GM18498 (cell line): ENCODE data around the gene ANKMY2.

Source experiments
- ATAC-seq: cut with Tn5 transposase; IDR thresholded peaks from one replicate; pipeline ENCODE4 v1.9.1; 2021; ENCODE audit warnings: mild to moderate bottlenecking, moderate library complexity; ENCODE audit not compliant: unreplicated experiment

The ANKMY2 gene

DNA sequence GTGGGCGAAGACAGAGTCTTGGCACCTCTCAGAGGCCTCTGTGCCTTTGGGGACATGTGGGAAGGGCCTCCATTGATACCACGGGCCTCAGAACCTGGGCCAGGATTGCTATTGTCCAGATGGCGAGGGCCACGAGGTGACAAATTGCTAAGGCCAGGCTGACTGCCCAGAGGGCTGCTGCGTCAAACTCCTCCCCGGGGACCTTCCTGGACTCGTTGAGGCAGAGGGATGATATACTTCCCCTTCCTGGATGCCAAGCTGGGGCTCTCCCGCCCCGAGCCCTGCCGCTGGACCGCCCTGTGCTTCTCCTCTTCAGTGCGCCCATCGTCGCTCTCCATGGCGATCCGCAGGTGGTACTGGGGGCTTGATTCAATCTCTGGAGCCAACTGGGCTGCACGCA is 60.0 kb downstream of the ANKMY2 start:
- no peak for ATAC-seq

DNA sequence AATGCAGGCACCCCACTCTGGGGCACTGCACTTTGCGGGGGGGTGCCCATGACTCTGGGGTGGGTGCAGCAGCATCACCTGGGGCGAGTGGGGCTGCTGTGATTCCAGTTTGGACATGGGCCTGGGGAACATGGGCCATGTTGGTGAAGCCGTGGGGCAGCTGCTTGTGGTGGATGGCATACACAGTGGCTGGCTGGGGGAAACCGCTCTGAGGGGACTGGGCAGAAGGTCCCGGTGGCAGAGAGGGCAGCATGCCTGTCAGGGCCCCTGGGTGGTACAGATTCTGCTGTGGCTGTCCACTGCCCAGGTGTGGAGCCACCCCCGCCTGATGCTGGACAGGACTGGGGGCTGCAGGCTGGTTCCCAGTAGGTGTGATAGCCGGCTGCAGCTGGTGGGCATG is 61.7 kb downstream of the ANKMY2 start:
- no peak for ATAC-seq

DNA sequence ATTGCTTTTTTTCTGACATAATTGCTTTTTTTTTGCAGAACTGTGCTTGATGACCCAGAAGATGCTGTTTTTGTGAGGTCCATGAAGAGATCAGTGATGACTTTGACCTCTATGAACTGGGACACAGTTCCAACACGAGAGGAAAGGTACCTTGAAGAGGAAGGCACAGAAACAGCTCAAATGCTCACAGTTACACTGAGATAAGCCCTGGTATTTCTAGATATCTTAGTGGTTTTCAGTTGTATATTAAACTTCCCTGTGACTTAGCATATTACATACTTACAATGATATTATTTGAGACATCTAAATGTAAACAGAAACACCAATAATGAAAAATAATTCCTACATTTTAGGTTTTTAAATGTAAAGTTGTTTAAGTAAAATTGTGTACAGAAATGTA is 64.3 kb downstream of the ANKMY2 start:
- ATAC-seq: no peak

DNA sequence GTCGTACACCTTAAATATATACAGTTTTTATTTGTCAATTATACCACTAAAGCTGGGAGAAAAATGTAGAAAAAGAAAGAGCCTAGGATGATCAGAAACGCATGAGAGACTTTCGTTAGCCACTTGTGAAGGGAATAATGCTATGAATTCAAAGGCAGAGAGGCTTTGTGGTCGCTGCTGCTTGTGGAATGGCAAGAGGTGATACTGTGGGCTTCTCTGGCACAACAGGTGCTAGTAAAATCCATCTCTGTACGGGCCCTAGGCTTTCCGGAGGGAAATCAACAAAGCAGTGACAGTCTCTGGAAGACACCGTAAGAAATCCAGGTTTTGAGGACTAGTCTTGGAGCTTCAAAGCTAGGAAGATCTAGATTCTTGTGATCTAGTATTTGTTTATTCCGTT is 66.3 kb downstream of the ANKMY2 start:
- ATAC-seq: no peak

DNA sequence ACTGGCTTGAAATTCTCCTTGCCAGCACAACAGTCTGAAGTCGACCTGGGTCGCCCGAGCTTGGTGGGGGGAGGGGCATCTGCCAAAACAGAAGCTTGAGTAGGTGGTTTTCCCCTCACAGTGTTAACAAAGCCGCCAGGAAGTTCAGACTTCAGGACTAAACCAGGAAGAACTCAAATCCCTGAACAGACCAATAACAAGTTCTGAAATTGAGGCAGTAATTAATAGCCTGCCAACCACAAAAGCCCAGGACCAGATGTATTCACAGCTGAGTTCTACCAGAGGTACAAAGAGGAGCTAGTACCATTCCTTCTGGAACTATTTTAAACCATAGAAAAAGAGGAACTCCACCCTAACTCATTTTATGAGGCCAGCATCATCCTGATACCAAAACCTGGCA is 73.6 kb downstream of the ANKMY2 start:
- ATAC-seq: no peak

DNA sequence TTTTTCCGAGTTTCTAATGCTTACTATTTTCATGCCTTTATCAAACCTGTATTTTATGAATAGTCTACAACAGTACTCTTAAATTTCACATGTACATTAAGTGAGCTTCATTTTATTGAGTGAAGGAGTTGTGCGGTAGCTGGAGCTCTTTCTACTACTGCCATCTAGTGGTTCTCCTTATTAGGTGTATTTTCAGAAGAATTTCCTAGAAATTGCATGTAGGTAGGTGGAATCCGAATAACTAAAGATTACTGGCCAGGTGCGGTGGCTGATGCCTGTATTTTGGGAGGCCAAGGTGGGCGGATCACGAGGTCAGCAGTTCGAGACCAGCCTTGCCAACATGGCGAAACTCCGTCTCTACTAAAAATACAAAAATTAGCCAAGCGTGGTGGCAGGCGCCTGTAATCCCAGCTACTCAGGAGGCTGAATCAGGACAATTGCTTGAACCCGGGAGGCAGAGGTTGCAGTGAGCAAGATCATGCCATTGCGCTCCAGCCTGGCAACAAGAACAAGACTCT is 80.6 kb downstream of the ANKMY2 start:
- ATAC-seq: peak; percentile 65

DNA sequence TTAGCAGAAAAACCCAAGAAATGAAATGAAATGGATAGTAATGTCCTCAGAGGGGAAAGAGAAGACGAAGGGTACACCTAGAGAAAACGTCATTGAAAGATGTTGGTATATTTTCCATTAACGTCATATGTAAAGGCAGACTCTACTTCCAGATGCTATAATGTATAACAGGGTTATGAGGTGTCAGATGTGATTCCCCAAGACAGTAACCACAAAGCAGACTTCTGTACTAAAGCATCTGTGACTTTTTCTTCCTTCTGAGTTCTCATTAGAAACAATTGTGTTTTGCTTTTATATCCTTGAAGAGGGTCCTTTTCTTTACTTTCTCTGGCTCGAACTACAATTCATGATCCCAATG is 81.6 kb downstream of the ANKMY2 start:
- no peak for ATAC-seq

DNA sequence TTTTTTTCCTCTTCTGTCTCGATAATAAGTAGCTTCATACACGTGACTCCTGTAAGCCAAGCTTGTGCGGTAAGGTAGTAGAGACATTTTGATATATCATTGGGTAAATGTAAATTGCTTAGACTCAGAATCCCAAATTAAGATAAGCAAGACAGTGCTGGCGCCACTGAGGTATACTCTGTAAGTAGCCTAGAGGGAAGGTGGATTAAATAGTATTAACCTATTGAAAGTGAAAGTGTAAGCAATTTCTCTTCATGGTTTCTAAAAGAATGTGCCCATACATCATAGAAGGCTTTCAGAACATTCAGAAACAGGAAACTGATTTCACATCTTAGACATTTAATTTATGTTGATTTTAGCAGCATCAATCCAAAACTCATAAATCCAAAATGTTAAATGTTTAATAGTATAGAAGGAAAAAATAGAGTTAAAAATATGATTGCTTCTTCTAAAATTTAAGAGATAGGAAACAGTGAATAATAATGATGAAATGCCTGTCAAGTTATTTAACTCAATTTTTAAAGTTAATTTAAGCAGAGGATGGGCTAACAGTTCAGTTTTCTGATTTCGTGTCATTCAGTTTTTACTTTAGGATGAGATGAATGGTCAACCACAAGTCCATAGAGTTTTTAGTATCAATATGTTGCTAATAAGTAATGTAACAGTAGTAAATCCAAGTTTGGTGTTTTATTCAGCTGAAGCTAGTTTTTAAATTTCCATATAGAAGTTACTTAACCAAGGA is 82.1 kb downstream of the ANKMY2 start:
- ATAC-seq: peak; percentile 81

DNA sequence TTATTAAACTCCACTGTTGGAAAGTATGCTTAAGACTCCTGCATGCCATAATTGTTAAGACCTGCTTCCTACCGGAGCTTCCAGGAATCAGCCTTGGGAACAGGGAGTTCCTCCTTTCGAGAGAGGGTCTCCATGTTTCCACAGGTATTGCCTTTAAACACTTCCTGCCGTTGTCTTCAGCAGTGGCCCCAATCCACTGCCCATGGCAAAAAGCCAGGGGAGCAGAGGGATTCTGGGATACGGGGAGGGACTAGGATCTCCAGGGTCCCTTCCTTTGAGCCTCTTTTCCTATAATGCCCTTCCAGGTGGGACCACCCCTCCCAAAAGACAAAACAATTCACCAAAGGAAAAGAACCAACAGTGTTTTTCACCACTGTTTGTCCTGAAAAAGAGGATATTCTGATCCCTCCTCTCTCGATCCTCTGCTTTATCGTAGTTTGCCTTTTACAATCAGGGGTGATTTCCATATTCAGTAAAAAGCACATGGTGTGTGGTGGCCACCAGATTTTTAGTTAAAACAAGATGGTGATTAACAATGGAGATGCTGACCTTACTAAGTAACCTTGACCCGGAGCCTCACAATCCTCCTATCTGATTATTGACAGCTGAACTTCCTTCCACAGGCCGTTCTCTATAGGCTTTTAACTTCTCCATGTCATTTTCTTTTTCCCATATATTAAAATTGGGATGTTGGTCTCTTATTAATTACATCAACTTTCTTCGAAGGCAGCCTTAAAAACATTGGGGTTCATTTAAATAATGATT is 82.9 kb downstream of the ANKMY2 start:
- ATAC-seq: no peak

DNA sequence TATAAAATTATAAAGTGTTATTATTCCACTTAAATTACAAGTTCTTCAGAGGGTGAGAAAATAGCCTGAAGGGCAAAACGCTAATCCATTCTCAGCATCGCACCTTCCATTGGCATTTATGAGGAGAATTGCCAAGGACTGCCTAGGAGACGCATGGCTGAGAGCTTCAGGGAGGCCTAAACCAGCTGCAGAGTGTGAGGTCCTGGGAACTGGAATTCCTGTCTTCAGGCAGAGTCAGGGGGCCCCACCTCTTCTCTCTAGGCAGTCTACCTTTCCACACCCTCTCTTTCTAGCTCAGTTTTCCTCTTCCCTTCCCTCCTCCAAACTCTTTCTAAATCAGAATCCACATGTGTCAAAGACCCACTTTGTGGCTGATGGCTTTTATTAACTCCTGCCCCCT is 83.6 kb downstream of the ANKMY2 start:
- no peak for ATAC-seq

DNA sequence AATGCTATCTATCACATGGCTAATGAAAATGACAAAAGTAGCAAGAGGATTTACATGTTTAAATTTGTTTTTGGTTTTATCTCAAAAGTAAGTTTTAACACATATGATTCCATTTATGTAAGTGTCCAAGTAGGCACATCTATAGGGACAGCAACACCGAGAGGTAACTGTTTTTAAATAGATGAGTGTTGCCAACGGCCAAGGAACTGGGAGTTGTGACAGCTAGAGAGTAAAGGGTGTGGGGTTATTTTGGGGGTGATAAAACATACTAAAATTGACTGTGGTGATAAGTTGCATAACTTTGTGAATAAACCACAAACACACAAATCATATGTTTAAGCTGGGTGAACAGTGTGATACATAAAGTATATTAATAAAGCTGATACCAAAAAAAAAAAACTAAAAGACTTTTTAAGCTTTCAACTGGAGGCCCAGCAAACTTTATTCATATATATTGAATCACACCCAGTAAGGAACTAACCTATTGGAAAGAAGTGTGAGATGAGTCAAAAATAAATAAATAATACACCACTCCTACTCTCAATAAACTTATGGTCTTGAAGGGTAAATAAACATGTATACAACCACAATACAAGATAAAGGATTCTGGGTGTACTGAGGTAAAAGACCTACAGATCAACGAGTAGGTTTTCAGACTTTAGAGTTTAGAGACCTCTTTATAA is 85.9 kb downstream of the ANKMY2 start:
- ATAC-seq: no peak

DNA sequence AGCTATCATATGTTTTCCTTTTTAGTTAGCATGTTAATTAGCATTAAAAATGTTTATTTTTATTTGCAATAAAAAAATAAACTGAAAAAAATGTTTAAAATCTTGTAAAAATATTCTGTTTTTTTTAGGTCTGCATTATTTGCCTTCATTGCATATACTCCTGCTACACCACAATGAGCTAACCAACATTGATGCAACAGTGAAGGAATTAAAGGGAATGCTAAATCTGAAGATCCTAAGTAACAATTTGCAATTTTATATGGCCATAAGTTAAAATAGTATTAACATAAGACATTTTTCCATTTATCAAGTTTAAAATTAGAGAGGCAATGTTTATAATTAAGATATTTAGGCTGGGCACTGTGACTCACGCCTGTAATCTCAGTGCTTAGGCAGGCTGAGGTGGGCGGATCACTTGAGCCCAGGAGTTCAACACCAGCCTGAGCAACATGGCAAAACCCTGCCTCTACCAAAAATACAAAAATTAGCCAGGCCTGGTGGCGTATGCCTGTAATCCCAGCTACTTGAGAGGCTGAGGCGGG is 86.7 kb downstream of the ANKMY2 start:
- no peak for ATAC-seq

DNA sequence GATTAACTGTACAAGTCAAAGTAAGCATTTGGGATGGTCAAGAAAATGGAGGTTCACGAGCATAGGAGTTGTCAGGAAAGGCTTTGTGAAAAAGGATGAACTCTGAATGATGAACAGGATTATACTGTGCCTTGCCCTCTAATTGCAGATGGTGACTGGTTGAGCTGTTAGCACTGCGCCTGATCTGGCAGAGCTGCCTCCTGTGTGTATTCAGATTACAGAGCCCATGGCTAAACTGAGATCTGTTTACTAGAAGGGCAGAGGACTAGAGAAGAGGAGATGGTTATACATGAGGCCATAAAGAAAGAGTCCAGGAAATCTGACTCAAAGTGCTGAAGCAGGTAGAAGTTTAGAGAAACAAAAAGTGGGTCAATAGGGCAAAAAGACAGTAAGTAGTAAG is 89.2 kb downstream of the ANKMY2 start:
- ATAC-seq: no peak

DNA sequence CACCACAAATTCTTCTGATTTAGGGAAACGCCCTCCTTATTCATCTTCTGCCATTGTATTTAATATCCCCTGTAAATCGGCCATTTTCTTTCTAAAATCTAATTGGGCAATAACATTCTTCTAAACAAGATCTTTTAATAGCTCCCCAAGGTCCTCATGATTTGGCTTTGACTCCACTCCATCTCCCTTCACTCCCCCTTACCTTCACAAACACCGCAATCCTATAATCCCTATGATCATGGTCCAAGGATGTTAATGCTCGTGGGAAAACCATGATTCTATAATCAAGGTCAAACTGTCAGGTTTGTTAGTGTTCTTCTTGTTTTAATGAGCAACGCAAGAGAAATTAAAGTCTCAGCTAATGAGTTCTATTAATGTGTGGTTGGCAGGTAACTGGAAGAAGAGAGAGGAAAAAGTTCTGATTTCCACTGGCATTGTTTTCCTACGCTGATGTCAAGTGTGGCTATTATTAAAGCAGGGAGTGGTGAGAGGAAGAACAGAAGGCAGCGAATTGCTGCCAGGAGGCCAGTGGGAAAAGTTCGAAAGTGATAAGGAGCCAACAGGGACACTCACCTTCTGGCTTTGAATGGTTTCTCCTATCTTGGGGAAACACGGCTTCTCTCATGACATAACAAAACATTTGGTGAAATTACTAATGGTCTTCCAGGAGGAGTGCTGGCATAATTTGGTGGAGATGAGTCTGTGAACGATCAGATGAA is 90.9 kb downstream of the ANKMY2 start:
- no peak for ATAC-seq

DNA sequence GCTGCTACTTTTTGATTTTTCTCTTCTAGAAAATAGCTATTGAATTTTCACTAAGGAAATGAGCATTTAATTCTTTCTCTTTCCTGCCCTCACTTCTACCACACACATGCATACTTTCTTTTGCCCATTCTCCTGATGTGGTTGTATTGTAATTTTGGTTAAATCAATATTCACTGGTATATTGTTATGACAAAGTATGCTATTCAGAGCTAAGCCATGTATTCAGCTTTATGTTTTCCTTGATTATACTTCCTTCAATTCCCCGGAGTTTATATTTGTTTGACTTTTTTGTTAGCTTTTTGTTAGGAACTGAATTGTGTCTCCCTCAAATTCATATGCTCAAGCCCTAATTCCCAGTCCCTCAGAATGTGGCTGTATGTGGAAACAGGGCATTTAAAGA is 94.9 kb downstream of the ANKMY2 start:
- ATAC-seq: no peak
